ENCODE data around the gene UQCRC1.

DNA sequence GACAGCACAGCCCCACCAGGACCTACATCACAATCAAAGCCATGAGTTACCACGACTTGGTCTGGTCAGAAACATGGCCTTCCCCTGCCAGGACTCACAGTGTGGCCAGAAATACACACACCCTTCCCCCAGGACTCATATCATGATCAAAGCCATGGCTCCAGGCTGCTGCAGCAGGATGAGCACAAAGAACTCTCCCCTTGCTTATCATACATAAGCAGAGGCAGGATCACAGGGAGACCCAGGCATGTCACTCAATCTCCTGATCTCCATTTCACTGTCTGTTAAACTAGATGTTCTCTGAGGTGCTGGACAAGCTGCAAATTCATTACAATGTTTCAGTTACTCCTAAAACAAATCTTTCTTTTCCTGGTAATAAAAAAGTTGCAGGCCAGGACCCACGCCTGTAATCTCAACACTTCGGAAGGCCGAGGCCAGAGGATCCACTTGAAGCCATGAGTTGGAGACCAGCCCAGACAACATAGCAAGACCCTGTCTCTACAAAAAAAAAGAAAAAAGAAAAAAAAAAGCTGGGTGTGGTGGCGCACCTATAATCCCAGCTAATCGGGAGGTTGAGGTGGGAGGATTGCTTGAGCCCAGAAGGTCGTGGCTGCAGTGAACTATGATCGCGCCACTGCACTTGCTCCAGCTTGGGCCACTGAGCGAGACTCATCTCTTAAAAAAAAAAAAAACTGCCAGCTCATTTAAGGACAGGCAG is 54.1 kb downstream of the UQCRC1 start:
- TF ChIP-seq GATA2 (IDR thresholded peaks at IDR 0.05; ENCODE audit: low read depth, low read length) = no peak
- no peak for TF ChIP-seq GATA3 (IDR thresholded peaks at IDR 0.05; ENCODE audit: low read depth, low read length)
